HCT116 (cell line): ENCODE measurements around the gene MED9.

Source experiments
- CTCF ChIP-seq, 3 experiments: fragments of 200-600 bp in 1 of 3; sonication (generic) in 1 of 3; IDR thresholded peaks in 2 of 3; conservative IDR thresholded peaks in 1 of 3; 2 replicates each; pipeline ENCODE4 v1.5.1; 2012 to 2017; ENCODE audit warnings: low read depth in 2 of 3, low read length in 2 of 3, antibody characterized with exemption in 1 of 3, borderline replicate concordance in 1 of 3, control low read depth in 1 of 3, mild to moderate bottlenecking in 1 of 3, mixed read lengths in 1 of 3, mixed run types in 1 of 3, moderate library complexity in 1 of 3; ENCODE audit not compliant: insufficient read depth in 1 of 3
- EZH2 ChIP-seq: fragments of 200-600 bp; sonication (generic); IDR thresholded peaks from 2 replicates; pipeline ENCODE4 v1.6.1; 2017; ENCODE audit warnings: antibody characterized with exemption, mixed run types
- EZH2phosphoT487 ChIP-seq: fragments of 200-600 bp; IDR thresholded peaks from 2 replicates; pipeline ENCODE4 v1.6.1; 2018; ENCODE audit warnings: antibody characterized with exemption, borderline replicate concordance
- MAX ChIP-seq: IDR thresholded peaks from 2 replicates; pipeline ENCODE4 v1.6.1; 2012
- POLR2A ChIP-seq: IDR thresholded peaks from 2 replicates; pipeline ENCODE4 v1.7.0; 2011; ENCODE audit warnings: borderline replicate concordance; ENCODE audit not compliant: insufficient read depth, insufficient read length; ENCODE audit errors: extremely low read depth
- POLR2AphosphoS5 ChIP-seq: IDR thresholded peaks from 2 replicates; pipeline ENCODE4 v1.6.1; 2011; ENCODE audit warnings: mild to moderate bottlenecking, low read depth, low read length, moderate library complexity
- RAD21 ChIP-seq: IDR thresholded peaks from 2 replicates; pipeline ENCODE4 v1.6.1; 2012; ENCODE audit warnings: low read depth, mild to moderate bottlenecking
- SIN3A ChIP-seq: IDR thresholded peaks from 2 replicates; pipeline ENCODE4 v1.6.1; 2012; ENCODE audit warnings: low read depth
- SRF ChIP-seq: IDR thresholded peaks from 2 replicates; pipeline ENCODE4 v1.6.1; 2012; ENCODE audit warnings: low read depth
- YY1 ChIP-seq: IDR thresholded peaks from 2 replicates; pipeline ENCODE4 v1.6.1; 2011; ENCODE audit warnings: low read length, low read depth, moderate library complexity, mild to moderate bottlenecking; ENCODE audit not compliant: insufficient replicate concordance; ENCODE audit errors: extremely low read depth
- ZFX ChIP-seq: fragments of 450-650 bp; IDR thresholded peaks from 2 replicates; pipeline ENCODE4 v1.6.1; 2017
- ZNF274 ChIP-seq: fragments of 200-500 bp; sonication (Bioruptor generic); IDR thresholded peaks from 2 replicates; pipeline ENCODE4 v1.6.1; 2014; ENCODE audit warnings: mild to moderate bottlenecking, low read depth, low read length, inconsistent platforms
- TF ChIP-seq, protein P1 (sequence below): IDR thresholded peaks from 2 replicates; pipeline ENCODE4 v1.6.1; 2012; ENCODE audit warnings: low read depth

DNA sequence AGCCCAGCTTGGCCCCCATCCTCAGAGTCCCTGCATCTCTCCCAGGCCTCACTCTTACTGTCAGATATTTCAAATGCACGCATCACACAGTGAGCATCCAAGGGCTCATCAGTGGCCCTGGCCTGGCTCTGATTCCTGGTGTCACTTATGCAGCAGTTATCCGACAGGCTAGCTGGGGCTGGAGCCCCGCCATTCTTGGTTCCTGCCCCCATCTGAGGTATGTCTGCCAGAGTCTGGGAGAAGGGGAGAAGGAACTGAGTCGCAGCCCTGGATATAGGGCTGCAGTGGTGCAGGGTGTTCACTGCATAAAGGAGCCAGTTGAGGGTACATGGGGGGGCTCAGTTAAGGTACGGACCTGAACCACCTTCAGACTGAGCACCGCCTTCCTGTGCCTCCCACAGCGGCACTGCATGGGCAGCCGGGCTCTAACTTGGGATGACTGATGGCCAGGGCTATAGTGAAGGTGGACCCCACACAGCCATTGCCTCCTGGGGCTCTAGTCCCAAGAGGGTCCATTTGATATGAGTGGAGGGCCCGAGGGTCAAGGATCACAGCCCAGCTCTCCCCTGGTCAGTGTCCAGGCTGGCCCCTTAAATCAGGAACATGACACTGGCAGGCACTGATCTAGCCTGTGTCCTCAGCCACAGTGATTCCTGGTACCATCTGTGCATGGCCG is 21.2 kb downstream of the MED9 start:
- no peak for TF ChIP-seq CTCF (IDR thresholded peaks at IDR 0.05 in 2 of 3, conservative IDR thresholded peaks at IDR 0.05 in 1 of 3; ENCODE audit: borderline replicate concordance in 1 of 3, insufficient read depth in 1 of 3, low read depth in 2 of 3, low read length in 2 of 3)
- no peak for TF ChIP-seq SRF
- no peak for TF ChIP-seq EZH2
- no peak for TF ChIP-seq MAX
- TF ChIP-seq, protein P1, sequence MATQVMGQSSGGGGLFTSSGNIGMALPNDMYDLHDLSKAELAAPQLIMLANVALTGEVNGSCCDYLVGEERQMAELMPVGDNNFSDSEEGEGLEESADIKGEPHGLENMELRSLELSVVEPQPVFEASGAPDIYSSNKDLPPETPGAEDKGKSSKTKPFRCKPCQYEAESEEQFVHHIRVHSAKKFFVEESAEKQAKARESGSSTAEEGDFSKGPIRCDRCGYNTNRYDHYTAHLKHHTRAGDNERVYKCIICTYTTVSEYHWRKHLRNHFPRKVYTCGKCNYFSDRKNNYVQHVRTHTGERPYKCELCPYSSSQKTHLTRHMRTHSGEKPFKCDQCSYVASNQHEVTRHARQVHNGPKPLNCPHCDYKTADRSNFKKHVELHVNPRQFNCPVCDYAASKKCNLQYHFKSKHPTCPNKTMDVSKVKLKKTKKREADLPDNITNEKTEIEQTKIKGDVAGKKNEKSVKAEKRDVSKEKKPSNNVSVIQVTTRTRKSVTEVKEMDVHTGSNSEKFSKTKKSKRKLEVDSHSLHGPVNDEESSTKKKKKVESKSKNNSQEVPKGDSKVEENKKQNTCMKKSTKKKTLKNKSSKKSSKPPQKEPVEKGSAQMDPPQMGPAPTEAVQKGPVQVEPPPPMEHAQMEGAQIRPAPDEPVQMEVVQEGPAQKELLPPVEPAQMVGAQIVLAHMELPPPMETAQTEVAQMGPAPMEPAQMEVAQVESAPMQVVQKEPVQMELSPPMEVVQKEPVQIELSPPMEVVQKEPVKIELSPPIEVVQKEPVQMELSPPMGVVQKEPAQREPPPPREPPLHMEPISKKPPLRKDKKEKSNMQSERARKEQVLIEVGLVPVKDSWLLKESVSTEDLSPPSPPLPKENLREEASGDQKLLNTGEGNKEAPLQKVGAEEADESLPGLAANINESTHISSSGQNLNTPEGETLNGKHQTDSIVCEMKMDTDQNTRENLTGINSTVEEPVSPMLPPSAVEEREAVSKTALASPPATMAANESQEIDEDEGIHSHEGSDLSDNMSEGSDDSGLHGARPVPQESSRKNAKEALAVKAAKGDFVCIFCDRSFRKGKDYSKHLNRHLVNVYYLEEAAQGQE: no peak
- TF ChIP-seq POLR2AphosphoS5: no peak
- no peak for TF ChIP-seq YY1
- TF ChIP-seq EZH2phosphoT487: no peak
- no peak for TF ChIP-seq ZFX
- no peak for TF ChIP-seq RAD21
- TF ChIP-seq SIN3A: no peak
- TF ChIP-seq ZNF274: no peak
- no peak for TF ChIP-seq POLR2A
